ENCODE data around the gene AP3D1.

GRCh38 chr19:2154587-2155075 lies 3.3 kb upstream of the AP3D1 start:
- TF ChIP-seq CTCF (IDR thresholded peaks at IDR 0.05) (no peak), EZH2 (IDR thresholded peaks at IDR 0.05) (no peak), EZH2phosphoT487 (IDR thresholded peaks at IDR 0.05) (no peak)

Data from neural progenitor cell (in vitro differentiated cells).